GM18907 (cell line): ENCODE results near the gene CNBP.
"Not testable (repeated sequence)": the region's sequence is repeated elsewhere in the genome, so short reads cannot be mapped to it uniquely, and the experiment has no call there.

ENCODE experiments used
- ATAC-seq: cut with Tn5 transposase; IDR thresholded peaks from one replicate; pipeline ENCODE4 v1.9.1; 2021; ENCODE audit warnings: mild to moderate bottlenecking, moderate library complexity; ENCODE audit not compliant: unreplicated experiment

Gene CNBP

DNA sequence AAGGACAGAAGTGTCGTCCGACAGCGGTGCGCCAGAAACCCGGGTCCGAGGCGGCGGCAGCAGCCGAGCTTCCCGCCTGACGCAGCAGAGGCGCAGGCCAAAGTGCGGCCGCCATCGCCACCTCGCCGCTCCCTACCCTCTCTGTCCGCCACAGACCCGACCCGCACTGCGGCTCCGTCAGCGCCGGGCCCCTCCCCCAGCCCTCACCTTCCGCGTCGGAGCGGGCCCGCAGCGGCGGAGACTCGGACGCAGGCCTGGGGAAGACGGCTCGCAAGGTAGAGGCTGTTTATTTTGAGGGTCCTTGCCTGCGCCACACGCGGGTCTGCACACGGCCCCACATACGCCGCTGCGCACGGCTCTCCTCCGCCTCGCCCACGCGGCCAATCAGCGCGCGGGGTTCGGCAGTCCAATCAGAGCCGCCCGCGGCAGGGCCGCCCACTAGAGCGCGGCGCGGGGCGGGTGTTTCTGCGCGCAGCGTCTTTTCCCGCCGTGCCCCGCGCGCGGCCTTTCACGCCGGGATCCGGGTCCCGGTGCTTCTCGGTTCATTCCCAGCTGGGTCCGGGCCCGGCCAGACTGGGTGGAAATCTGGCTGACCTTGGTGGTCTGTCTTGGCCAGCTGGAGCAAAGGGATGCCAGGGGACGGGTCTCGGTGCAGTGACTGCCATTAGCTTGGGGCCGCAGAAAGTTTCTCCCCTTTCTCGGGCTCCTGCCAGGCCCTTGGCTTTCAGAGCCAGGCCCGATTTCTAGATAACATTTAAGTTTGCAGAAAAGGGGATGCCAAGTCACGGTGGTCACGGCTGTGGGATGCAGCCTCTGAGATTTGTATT, at the start of gene CNBP:
Gene CNBP, minus strand, starts transcription at position 328 of the 827 bp plus-strand sequence. CDS start 12,139 bp downstream, outside the sequence.
- ATAC-seq = peak; percentile 91

DNA sequence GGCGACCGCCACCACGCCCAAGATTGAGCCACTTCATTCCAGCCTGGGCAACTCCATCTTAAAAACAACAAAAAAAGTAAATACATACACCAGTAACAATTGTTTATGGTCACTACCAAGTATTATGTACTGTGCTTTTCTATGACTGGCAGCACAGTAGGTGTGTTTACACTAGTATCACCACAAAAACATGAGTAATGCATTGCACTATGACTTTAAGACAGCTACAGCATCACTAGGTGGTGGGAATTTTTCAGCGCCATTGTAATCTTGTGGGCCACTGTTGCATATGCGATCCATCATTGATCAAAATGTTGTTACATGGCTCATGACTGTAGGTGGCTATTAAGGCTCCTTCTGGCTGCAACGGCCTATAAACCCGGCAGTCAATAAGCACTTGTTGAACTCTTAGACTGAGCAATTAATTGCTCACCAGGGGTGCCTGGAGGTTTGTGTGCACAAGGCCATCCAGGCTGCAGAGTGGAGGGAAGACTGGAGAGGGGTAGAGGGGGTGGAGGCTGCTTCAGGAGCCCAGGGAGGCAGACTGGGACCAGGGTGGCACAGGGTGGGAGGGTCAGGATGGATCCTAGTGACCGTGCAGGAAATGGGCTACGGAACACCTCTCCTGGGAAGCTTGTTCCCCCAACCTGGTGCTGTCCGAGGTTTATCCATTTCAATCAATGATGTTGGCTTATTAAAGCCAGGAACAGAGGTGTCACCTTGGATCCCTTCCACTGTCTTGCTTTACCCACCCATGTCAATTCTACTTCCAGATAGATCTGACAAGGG, 47.8 kb upstream of the CNBP start:
- no peak for ATAC-seq

- ATAC-seq = no peak
These were observed 46.8 kb upstream of the CNBP start for GRCh38 chr3:129230311-129231019.

- ATAC-seq = no peak
These were observed 45.3 kb upstream of the CNBP start for GRCh38 chr3:129228891-129229585.

DNA sequence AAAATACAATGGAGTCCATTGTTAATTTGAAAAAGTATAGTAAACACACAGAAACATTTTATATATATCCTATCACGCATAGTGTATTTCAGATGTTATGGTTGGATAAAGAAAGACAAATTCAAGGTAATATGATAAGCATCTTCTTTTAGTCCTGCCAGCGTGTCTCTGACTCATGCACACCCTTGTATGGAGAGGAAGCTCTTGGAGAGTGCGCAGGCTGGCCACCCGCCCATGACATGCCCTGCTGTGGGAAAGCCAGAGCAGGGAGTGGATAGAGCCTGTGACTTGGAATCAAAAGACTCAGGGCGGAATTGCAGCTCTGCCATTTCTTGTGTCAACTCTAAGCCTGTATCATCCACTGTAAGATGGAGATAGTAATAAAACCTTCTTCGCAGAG, 42.7 kb upstream of the CNBP start:
- no peak for ATAC-seq

DNA sequence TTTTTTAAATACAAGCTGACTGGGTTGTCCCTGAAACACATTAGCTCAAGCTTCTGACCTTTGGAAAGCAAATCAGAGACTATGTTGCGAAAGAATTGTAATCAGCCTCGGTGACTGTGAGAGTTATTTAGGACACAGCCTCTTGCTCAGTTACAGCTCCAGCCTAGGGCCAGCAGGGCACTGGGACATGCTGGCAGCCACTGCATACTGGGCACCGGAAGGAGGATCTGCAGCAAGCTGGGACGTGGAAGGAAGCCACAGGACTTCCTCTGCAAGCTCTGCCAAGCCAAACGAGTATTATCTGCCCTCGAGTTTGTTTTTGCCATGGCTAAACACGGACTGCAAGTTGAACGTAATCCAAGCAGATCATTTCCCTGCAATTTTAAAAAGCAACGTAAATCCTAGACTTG, 41.3 kb upstream of the CNBP start:
- ATAC-seq = no peak

GRCh38 chr3:129224387-129224786, 40.7 kb upstream of the CNBP start:
- ATAC-seq = not testable (repeated sequence)

DNA sequence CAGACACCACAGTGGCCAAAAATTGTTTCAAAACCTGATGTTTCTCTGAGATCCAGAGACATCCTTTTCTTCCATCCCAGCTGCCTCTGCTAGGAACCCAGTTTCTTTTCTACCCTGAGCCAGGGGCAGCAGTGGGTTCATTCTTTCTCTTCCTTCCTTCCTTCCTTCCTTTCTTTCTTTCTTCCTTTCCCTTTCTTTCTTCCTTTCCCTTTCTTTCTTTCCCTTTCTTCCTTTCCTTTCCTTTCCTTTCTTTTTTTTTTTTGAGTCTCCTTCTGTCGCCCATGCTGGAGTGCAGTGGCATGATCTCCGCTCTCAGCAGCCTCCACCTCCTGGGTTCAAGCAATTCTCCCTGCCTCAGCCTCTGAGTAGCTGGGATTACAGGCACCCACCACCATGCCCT, 35.0 kb upstream of the CNBP start:
- ATAC-seq = no peak

- no peak for ATAC-seq
These were observed 29.5 kb upstream of the CNBP start for GRCh38 chr3:129213238-129213637.

GRCh38 chr3:129211772-129212171, 28.1 kb upstream of the CNBP start:
- ATAC-seq = no peak

GRCh38 chr3:129211345-129211744, 27.6 kb upstream of the CNBP start:
- no peak for ATAC-seq

DNA sequence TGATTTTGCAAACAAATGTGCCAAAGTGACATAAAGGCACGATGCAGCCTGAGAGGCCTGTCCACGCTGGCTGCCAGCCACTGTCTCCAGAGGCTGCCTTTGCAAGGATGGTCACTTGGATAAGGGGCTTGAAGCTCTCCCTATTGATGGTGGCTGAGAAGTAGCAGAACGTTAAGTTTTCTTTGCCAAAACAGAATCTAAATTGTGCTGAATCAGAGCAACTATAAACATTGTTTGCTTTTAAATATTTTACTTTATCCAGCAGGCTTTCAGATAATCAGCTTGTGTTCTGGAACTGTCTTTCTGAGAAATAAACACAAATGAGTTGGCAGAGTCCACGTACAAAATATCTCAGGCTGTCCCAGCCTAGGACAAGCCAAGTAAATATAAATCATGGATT, 23.8 kb upstream of the CNBP start:
- ATAC-seq = no peak

- ATAC-seq = no peak
These were observed 21.6 kb upstream of the CNBP start for GRCh38 chr3:129205109-129205832.

GRCh38 chr3:129204473-129204872, 20.8 kb upstream of the CNBP start:
- no peak for ATAC-seq

- no peak for ATAC-seq
These were observed 15.7 kb upstream of the CNBP start for GRCh38 chr3:129199366-129199765.

DNA sequence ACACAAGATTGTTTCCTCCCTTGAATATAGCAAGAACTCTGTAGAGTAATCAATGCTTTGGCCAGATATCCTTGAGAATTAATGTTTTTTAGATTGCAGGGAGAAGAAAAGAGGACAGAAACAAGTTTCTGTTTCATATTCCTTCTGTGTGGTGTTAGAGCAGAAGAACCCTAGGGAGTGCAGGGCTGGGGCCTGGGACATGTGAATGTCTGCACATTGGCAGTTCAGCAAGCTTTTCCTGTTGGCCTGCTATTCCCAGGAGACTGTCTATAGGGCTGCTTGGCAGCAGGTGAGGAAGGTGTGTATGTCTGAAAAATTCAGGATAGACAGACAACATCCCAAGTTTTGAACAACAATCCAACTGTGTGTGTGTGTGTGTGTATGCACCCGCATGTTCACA, 13.6 kb upstream of the CNBP start:
- ATAC-seq = no peak

- ATAC-seq = no peak
These were observed 12.9 kb upstream of the CNBP start for GRCh38 chr3:129196601-129197000.

- no peak for ATAC-seq
These were observed 12.1 kb upstream of the CNBP start for GRCh38 chr3:129195731-129196256.

DNA sequence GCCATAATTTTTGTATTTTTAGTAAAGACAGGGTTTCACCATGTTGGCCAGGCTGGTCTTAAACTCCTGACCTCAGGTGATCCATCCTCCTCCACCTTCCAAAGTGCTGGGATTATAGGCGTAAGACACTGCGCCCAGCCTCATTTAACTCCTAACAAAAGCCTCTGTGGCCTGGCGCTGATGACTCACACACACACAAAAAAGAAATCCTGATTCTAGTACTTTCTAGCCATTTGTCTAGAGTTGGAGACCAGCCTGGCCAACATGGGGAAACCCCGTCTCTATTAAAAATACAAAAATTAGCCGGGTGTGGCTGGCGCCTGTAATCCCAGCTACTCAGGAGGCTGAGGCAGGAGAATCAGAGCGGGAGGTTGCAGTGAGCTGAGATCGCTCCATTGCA, 6.1 kb upstream of the CNBP start:
- not testable (repeated sequence) for ATAC-seq

- no peak for ATAC-seq
These were observed 4.2 kb upstream of the CNBP start for GRCh38 chr3:129187857-129188256.
